ENCODE data around the gene EMC8. TPM values are rescaled to one million over a fixed set of nuclear protein-coding genes. Genes with fewer than 3 reads are reported as not detected.

Gene EMC8
- polyA plus RNA-seq, 1 donor (not counting 4 experiments of a cell fraction or from before 2014, with no cell fraction given) = 38.5 TPM

DNA sequence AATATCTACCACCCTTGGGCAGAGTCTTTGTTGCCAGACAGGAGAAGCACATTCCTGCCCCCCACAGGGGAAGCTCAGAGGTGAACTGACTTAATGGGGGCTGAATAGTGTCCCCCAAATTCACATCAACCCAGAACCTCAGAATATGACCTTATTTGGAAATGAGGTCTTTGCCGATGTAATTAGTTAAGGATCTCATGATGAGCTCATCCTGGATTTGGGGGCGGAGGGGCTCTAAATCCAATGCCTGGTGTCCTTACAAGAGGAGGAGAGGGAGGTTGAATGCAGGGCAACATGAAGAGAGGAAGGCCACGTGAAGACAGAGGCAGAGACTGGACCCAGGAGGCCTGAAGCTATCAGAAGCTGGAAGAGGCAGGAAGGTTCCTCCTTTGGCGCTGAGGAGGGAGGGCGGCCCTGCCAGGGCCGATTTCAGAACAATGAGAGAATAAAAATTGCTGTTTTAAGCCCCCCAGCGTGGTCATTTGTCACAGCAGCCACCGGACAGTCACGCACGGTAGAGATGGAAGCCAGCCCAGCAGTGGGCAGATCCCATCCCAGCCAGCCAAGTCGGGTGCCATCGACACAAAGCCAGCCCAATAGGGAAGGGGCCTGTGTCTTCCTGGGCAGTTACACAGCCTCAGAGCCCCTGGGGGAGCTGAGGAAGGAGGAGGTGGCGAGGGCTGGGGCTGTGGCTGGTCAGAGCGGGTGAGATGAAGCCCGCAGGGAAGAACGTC, 69.7 kb downstream of the EMC8 start:
- Histone ChIP-seq H3K4me1 (ENCODE audit: control insufficient read depth, extremely low read depth, insufficient read depth, low read length) (peaks cover 3% of the 10 kb centered on the region), H3K4me2 (ENCODE audit: control insufficient read depth, extremely low read depth, insufficient read depth, low read depth, low read length) (no peak overlapping the region), H3K79me2 (ENCODE audit: control insufficient read depth, insufficient read depth, low read length) (peaks cover 91% of the 10 kb centered on the region), H3K27me3 (ENCODE audit: control insufficient read depth, extremely low read depth, insufficient read depth, low read length) (no peaks in the 10 kb centered on the region), H3K27ac (ENCODE audit: control insufficient read depth, insufficient read depth, low read length) (no peak overlapping the region), H3K9me1 (ENCODE audit: control insufficient read depth, extremely low read depth, insufficient read depth, low read length) (peaks cover 2% of the 10 kb centered on the region), H2AFZ (ENCODE audit: control insufficient read depth, low read length) (no peak overlapping the region), H3K36me3 (ENCODE audit: control insufficient read depth in 2 of 2, extremely low read depth in 1 of 2, insufficient read depth in 2 of 2, low read length in 2 of 2) (peaks cover 56 to 84% of the 10 kb centered on the region in 2 experiments), H3K4me3 (ENCODE audit: control insufficient read depth in 2 of 3, extremely low read depth in 1 of 3, insufficient read depth in 2 of 3, low read depth in 1 of 3, low read length in 3 of 3) (no peak overlapping the region), H3K9ac (ENCODE audit: control insufficient read depth, extremely low read depth, insufficient read depth, low read length) (no peak overlapping the region), H3K9me3 (ENCODE audit: control insufficient read depth, low read depth, low read length) (no peaks in the 10 kb centered on the region), H4K20me1 (ENCODE audit: control insufficient read depth, extremely low read depth, insufficient read depth, low read length) (peaks cover 55% of the 10 kb centered on the region)
- no peak for FAIRE-seq
- DNase-seq (ENCODE audit: low read depth, low spot score) = no peak
- dilution Hi-C loops (cut with MboI; ENCODE audit: extremely low pct_ligation_motif_present, low sequenced_read_pairs) = no loop called here
- TF ChIP-seq, protein P1, sequence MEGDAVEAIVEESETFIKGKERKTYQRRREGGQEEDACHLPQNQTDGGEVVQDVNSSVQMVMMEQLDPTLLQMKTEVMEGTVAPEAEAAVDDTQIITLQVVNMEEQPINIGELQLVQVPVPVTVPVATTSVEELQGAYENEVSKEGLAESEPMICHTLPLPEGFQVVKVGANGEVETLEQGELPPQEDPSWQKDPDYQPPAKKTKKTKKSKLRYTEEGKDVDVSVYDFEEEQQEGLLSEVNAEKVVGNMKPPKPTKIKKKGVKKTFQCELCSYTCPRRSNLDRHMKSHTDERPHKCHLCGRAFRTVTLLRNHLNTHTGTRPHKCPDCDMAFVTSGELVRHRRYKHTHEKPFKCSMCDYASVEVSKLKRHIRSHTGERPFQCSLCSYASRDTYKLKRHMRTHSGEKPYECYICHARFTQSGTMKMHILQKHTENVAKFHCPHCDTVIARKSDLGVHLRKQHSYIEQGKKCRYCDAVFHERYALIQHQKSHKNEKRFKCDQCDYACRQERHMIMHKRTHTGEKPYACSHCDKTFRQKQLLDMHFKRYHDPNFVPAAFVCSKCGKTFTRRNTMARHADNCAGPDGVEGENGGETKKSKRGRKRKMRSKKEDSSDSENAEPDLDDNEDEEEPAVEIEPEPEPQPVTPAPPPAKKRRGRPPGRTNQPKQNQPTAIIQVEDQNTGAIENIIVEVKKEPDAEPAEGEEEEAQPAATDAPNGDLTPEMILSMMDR (optimal IDR thresholded peaks at IDR 0.05 in 1 of 3, IDR thresholded peaks at IDR 0.05 in 1 of 3, conservative IDR thresholded peaks at IDR 0.05 in 1 of 3; ENCODE audit: extremely low read depth in 1 of 3, insufficient read depth in 2 of 3, low read length in 3 of 3) = no peak
- no peak for TF ChIP-seq EZH2 (IDR thresholded peaks at IDR 0.05; ENCODE audit: low read length)

DNA sequence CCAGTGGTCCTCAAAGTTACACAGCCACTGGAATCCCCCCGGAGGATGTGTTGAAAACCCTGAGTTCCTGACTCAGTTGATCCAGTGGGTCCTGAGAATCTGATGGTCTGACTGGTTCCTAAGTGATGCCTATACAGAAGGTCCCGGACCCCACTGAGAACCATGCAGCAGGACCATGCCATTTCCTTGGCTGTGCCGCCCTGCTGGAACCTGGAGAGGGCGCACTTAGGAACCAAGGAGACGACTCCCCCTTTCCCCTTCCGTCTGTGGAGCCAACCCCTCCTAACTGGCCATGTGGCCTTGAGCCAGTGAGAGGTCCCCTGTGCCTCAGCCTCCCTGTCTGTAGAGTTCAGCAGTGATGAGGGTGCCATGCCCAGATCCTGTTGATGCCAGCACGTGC, 70.5 kb downstream of the EMC8 start:
- DNase-seq (ENCODE audit: low read depth, low spot score) (no peak), FAIRE-seq (no peak)
- Histone ChIP-seq H4K20me1 (ENCODE audit: control insufficient read depth, extremely low read depth, insufficient read depth, low read length) (peaks cover 53% of the 10 kb centered on the region), H3K4me1 (ENCODE audit: control insufficient read depth, extremely low read depth, insufficient read depth, low read length) (peaks cover 3% of the 10 kb centered on the region), H2AFZ (ENCODE audit: control insufficient read depth, low read length) (no peak overlapping the region), H3K27ac (ENCODE audit: control insufficient read depth, insufficient read depth, low read length) (no peak overlapping the region), H3K9me1 (ENCODE audit: control insufficient read depth, extremely low read depth, insufficient read depth, low read length) (peaks cover 2% of the 10 kb centered on the region), H3K9ac (ENCODE audit: control insufficient read depth, extremely low read depth, insufficient read depth, low read length) (no peak overlapping the region), H3K4me2 (ENCODE audit: control insufficient read depth, extremely low read depth, insufficient read depth, low read depth, low read length) (no peak overlapping the region), H3K27me3 (ENCODE audit: control insufficient read depth, extremely low read depth, insufficient read depth, low read length) (no peaks in the 10 kb centered on the region), H3K36me3 (ENCODE audit: control insufficient read depth in 2 of 2, extremely low read depth in 1 of 2, insufficient read depth in 2 of 2, low read length in 2 of 2) (peaks cover 53 to 84% of the 10 kb centered on the region in 2 experiments), H3K9me3 (ENCODE audit: control insufficient read depth, low read depth, low read length) (no peaks in the 10 kb centered on the region), H3K79me2 (ENCODE audit: control insufficient read depth, insufficient read depth, low read length) (peaks cover 91% of the 10 kb centered on the region), H3K4me3 (ENCODE audit: control insufficient read depth in 2 of 3, extremely low read depth in 1 of 3, insufficient read depth in 2 of 3, low read depth in 1 of 3, low read length in 3 of 3) (no peak overlapping the region)
- dilution Hi-C loops (cut with MboI; ENCODE audit: extremely low pct_ligation_motif_present, low sequenced_read_pairs) = no loop called here
- TF ChIP-seq, protein P1 (optimal IDR thresholded peaks at IDR 0.05 in 1 of 3, IDR thresholded peaks at IDR 0.05 in 1 of 3, conservative IDR thresholded peaks at IDR 0.05 in 1 of 3; ENCODE audit: extremely low read depth in 1 of 3, insufficient read depth in 2 of 3, low read length in 3 of 3) = peak; percentile 30 to 50 (median 30)
- TF ChIP-seq EZH2 (IDR thresholded peaks at IDR 0.05; ENCODE audit: low read length) = no peak

Small RNA genes lying within 50 kb of the gene (small RNA-seq; reads per million reads assigned to genes)
- 0 reads per million in 3 experiments for gene RNU1-103P (ENCODE audit: insufficient read length in 3 of 3, low read depth in 3 of 3, low replicate concordance in 1 of 3)

Other genes with a start within 250 kb of the EMC8 start
- 4.3 to 6.2 TPM (median 5.0 TPM) in 3 replicates for gene GSE1, start 186.2 kb downstream of the EMC8 start, polyA plus RNA-seq
- 2.0 to 11.2 TPM (median 10.4 TPM) in 3 replicates for gene GINS2, start 110.6 kb downstream of the EMC8 start, polyA plus RNA-seq
- gene C16orf74, start 48.4 kb downstream of the EMC8 start, polyA plus RNA-seq = 35.3 to 53.6 TPM (median 45.8 TPM) in 3 replicates
- gene COX4I1, start 151 bp upstream of the EMC8 start, polyA plus RNA-seq = 712 to 809 TPM (median 781 TPM) in 3 replicates
- 0.35 TPM in 1 of 3 replicates, not detected in the others for gene IRF8, start 99.6 kb upstream of the EMC8 start, polyA plus RNA-seq